Activated T-cell treated with anti-CD3 and anti-CD28 coated beads, Interleukin-2, amount 50 U/mL, for 1 hour (primary cell): ENCODE results near the gene EMC1.

Experiments
- DNase-seq: peaks from one replicate; pipeline ENCODE4 v3.0.0-alpha.2; 2020

EMC1 gene

DNA sequence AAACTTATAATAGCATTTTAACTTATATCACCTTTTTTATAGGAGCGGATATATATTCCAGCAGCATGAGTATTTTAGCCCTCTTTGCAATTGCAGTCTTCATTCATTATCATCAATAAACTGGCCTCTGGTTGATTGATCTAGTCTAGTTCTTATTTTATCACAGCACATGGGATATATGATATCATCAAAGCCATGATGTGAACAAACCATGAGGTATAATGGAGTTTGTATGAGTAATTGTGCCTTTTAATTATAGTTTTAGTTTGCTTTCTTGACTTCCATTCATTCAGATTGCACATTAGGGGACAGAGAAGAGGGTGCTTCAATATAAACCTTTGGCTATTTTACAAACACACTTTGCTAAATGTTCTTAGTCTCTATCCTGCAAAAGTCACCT is 37.7 kb downstream of the EMC1 start:
- DNase-seq: no peak

DNA sequence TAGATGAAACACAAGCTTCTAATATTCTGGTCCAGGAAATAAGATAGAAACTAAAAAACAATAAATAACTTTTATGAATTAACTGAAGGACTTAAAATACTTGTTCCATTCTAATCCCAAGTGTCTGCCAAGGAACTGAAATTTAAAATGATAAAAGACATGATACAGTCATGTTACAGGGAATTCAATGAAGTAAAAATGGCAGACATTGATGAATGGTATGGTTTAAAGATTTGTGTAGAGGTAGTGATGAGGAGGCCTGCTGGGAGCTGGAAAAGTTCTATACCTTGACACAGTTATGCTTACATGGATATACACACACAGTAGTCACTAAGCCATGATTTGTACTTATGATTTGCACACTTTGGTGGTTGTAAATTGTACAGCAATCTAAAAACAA is 39.2 kb downstream of the EMC1 start:
- no peak for DNase-seq

- DNase-seq: no peak
Measured at GRCh38 chr1:19210772-19211549, 40.4 kb downstream of the EMC1 start.

GRCh38 chr1:19209990-19210771 is 41.1 kb downstream of the EMC1 start, which contains the start of gene UBR4:
TSS of gene UBR4 (minus strand) at chr1:19210266. CDS start at chr1:19210248, 18 bp downstream.
- peak; percentile 99 for DNase-seq

GRCh38 chr1:19209439-19209989 is 41.8 kb downstream of the EMC1 start:
- DNase-seq: no peak

GRCh38 chr1:19208710-19209438 is 42.5 kb downstream of the EMC1 start:
- DNase-seq: no peak

DNA sequence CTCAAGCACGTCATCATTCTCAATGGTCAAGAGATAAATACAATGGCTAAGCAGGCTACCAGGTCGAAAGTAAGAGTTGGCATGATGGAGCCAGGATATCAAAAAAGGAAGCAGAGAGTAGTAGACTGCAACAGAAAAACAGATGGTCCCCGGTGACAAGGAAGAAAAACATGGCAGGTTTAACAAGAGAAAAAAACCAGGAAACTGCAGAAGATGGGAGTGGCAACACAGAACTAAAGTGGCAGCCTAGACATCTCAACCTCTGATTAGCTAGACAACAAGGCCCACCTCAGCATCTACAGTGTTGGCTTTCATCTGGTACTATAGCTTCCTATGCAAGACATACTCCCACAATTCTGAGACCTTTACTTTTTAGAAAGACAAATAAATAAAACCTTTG is 44.4 kb downstream of the EMC1 start:
- no peak for DNase-seq

- no peak for DNase-seq
Measured at GRCh38 chr1:19205845-19206244, 45.5 kb downstream of the EMC1 start.

- no peak for DNase-seq
Measured at GRCh38 chr1:19205403-19205802, 45.9 kb downstream of the EMC1 start.

DNA sequence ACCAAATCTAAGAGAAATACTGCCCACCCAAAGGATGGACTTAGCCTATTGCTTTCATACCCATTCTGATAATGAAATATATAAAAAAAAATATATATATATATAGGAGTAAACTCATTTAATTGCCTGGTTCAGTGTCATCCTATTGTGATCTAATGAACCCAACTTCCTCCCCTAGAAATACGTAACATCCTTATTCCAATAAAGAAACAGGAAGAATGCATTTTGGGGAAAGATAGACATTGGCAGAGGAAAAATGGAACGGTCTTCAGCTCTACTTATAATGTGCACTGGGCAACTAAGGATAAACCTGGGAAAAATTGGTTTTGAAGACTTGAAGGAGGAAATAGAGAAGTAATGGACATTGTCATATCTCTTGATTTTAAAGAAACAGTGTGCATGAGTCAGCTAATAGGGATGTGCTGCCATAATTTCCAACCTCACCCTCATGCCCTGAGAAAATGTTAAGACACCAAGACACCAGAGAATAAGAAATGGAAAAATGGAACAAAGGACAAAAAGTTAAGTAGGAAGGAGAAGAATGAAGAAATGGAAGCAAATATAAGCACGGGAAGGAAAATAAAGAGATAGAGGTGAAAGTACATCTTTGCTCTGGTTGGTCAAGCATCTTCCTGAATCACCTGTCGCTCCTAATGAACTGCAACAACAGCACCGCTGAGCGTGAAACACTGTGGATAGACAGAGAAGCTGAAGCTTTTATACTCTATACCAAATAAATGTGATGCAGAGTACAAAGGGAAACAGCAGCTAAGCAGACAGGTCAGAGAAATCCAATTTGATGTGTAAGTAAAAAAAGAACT is 46.7 kb downstream of the EMC1 start:
- no peak for DNase-seq

DNA sequence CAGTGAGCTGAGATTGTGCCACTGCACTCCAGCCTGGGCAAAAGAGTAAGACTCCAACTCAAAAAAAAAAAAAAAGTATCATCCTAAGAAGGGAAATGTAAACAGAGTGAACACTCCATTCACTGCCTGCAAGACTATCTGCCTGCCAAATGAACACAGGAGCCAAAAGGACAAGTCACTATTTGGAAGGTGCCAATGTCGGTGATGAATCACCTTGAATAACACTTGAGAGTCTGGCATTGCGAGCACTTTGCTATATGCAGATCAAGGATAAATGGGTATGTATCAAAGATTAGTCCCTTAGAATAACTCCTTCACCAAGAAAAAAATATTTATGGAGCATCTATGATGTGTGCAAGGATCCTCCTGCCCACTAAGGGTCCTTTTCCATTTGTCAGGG is 47.9 kb downstream of the EMC1 start:
- no peak for DNase-seq

GRCh38 chr1:19202396-19202795 is 48.9 kb downstream of the EMC1 start:
- DNase-seq: no peak

DNA sequence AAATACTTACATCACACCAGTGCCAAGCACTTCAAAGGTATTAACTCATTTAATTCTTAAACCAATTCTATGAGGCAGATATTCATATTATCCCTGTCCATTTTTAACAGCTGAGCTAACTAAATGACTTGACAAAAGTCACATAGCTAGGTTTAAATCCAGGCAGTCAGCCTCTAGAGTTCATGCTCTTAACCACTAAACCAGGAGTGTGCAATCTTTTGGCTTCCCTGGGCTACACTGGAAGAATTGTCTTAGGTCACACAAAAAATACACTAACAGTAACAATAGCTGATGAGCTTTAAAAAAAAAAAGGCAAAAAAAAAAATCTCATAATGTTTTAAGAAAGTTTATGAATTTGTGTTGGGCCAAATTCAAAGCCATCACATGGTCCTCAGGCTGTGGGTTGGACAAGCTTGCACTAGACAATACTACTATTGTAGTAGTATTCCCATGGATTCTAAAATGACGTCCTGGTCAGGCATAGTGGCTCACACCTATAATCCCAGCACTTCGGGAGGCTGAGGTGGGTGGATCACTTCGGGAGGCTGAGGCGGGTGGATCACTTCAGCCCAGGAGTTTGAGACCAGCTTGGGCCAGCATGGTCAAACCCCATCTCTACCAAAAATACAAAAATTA is 51.2 kb downstream of the EMC1 start:
- no peak for DNase-seq

DNA sequence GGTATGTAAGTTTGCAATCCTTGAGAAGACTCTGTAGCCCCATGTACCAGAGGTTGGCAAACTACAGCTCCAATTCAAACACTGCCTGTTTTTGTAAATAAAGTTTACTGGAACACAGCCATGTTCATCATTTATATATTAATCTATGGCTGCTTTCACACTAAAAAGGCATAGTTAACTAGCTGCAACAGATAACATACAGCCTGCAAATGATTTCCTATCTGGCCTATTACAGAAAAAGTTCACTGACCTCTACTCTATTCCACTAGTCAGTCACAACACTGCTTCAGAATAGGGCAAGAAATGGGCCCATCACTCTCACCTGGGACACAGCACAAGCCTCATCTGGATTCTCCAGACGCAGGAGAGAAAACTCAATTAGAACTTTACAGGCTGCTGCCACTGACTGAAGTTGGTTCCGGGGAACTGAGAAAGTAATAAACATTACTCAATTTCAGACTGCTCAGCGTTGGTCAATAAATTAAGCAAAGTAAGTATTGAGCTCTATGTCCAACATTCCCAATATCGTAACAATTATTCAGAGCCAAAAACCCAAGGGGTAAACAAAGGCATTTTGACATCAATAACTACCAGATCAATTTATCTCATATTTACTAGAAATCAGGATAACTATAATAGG is 51.9 kb downstream of the EMC1 start:
- DNase-seq: no peak

DNA sequence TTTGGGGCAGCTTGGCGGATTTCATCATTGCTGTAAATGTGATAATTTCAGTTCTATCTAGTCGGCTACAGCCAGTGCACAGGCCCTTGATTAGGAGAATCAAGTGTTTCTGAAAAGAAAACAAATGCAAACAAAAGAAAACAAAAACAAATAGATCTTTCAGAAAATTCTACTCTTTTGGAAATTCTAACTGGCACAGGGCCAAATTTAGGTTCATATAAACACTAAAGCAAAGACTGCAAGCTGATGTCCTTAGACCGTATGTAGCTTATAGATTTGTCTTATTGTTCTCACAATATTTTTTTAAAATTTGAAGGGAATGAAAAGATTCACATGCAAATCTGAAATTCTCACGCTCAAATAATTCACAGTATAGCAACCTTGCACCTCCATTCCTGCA is 52.5 kb downstream of the EMC1 start:
- no peak for DNase-seq

DNA sequence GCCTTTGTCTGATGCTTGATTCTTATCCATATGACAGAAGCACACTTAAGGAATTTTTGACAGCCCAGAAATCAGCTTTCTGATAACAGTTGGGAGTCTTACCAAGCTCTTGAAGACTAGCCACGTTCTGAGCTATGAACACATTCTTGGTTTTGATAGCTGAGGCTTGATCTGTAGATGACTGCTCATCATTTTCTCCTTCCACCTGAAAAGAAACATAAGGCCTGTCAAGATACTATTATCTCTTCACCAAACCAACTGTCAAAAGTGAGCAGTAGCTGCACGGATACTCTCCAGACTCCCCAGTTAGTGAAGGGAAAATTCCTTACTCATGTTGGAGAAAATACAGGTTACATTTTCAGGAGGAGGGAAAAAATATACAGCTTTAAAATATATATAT is 53.5 kb downstream of the EMC1 start:
- DNase-seq: no peak

- DNase-seq: no peak
Measured at GRCh38 chr1:19196331-19196730, 55.0 kb downstream of the EMC1 start.

GRCh38 chr1:19193004-19193403 is 58.3 kb downstream of the EMC1 start:
- DNase-seq: no peak

DNA sequence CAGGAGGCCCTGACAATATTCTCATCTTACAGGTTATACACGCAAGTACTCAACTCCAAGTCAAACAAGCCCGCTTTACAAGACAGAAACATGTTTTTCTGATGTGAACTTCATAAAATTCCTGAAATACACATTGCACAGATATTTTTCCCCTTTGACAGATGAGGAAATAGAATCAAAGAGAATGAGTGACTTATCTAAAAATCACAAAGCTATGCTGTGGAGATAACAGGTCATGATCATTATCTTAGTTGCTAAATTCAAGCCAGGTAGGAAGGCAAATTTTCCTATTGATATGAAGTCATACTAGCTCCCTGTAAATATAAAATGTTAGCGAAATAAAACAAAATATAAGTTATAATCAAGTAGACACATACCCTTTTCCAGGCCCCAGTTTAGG is 59.5 kb downstream of the EMC1 start:
- DNase-seq: no peak

DNA sequence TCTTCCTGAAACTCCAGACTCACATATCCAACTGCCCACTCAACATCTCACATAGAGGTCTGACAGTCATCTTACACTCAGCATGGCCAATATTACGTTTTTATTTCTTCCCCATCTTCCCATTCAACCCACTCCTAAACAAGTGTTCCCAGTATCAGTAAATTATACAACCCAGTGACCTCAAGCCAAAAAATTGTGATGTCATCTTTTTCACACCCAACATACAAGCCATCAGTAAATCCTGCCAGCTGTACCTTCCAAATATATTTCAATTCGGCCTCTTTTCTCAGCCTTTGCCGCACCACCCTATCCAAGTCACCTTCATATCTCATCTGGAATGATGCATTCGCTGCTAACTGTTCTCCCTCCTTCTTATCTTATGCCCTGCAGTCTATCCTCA is 60.9 kb downstream of the EMC1 start:
- DNase-seq: no peak

DNA sequence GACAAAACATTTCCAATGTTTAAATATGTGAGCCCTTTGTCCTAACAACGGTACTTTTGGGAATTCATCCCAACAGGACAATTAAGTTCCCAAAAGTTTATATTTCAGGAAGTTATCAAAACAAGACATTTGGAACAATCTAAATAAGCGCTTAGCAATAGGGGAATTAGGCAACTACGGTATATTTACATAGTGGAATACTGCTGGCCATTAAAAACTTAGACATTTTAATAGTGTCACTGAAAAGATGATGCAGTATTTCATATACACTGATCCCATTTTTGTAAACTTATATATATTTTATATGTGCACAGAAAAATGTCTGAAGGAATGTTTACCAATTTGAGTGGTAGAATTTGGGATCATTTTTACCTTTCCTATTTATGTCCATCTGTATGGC is 62.1 kb downstream of the EMC1 start:
- no peak for DNase-seq
